GM19099 (cell line): ENCODE measurements around the gene TFB1M.
A peak's percentile ranks its signal among the peaks of the same experiment; 100 is the strongest.

ENCODE experiments used
- POLR2A ChIP-seq: IDR thresholded peaks from 3 replicates; pipeline ENCODE4 v1.6.1; 2011; ENCODE audit warnings: low read depth; ENCODE audit not compliant: insufficient read length; ENCODE audit errors: extremely low read depth

Gene TFB1M

DNA sequence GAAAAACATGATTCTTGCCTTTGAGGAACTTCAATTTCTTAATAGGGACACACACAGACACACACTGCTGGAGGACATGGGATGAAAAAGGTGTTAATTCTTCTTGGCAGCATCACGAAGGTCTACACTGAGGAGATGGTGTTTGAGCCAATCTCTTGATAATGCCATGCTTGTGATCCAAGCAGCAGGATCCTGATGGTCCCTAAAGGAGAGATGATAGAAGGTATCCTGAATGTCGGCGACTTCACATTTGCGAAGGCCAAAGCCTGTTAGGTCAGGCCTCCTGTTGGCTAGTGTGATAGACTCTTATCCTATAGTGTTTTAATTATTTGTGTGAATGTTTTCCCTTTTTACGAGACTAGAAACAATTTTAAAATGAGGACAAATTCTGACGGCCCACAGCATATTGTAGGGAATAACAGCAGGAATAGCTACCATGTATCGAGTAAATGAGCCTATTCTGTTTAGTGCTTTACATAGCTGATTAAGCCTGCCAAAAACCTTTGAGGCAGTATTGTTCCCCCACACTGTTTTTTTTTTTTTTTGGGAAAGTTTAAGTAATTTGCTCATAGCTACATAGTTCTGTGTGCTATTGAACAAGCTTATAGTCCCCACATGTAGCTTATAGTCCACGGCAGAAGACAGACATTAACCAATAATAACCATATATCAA lies 15.3 kb upstream of the TFB1M start:
- no peak for TF ChIP-seq POLR2A

DNA sequence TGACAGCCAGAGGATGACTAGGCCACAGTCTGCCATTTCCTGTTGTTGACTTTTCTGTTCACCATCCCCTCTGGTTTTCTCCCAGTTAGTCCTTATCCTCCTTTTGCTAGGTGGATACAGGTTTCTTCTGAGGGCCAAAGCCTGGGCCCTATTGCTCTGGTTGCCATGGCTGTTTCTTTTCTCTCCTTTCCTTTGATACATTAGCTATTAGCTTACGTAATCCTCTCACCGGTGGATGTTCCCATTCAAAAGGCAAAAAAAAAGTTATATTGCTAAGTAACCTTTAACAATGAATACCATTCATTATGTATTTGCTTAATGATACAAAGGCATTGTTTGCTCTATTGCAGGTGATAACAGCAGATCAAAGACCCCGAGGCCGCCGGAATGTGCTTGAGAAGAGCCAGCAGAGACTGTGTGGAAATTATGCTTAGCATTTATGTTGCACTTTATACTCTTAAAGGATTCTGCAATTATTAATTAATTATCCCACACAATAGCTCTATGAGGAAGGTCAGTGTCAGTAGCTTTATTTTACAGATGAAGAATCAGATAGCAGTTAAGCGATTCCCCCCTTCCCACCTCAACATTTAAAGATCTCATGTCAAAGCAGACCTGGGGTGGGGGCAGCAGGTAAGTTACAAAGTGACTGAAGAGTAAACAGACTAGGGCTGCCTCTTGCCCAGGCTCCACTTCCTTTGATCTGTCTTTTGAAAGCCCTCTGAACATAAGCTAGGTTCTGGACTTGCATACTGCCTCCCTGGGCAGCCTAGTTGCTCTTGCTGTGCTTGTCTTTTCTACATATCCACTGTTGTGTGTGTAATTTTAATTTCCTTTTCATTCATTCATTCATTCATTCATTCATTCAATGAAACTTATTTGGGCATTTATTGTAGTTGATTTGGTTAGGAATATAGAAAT lies 14.5 kb upstream of the TFB1M start:
- no peak for TF ChIP-seq POLR2A

DNA sequence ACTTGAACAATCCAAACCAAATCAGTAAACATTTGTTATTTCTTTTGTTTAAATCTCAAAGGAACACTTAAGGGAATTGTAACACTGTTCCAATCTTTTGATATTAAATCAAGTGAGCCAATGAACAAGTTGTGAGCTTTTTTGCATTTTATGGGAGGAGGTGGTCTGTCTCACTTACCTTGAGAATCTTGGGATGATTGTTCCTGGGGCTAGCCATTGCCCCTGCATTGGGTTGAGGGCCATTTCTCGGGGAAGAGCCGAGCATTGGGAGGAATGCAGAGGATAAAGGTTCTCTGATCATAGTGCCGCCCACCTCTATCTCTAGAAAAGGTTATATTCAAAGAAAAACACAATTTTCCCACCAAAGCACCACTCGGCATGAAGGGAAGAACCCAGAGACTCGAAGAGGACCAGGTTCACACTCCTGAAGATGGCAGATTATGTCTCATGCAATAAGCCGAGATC lies 13.8 kb upstream of the TFB1M start:
- no peak for TF ChIP-seq POLR2A

DNA sequence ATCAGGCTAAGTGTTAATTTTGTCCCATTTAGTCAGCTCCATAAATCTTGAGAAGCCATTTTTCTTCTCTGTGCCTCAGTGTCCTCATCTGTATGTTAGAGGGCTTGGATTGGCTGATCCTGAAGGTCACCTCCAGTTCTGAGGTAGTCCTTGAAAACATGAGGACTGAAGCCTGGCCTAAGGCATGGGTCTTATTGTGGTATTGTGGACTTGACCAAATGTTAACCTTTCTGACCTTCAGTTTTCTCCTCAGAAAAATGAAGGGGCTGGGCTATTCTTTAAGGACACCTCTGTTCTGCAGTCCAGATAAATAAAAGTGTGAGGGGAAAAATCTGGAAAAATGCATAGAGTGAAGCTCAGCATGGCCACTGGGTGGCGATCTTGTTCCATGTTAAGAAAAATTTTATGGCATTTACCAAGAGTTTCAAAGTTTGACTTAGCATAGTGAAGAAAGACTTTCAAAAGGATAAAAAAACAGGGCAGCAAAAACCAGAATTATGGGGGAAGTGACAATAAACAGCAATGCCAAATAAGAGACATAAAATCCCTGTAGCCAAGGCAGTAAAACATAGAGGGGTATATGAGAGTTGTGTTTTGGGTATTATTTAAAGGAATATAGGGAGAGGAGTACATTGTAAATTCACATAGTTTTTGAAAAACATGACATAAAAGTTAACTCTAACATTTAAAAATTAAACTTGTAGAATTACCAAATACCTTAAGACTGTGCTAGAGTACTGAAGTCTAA lies 13.2 kb upstream of the TFB1M start:
- TF ChIP-seq POLR2A, result no peak

DNA sequence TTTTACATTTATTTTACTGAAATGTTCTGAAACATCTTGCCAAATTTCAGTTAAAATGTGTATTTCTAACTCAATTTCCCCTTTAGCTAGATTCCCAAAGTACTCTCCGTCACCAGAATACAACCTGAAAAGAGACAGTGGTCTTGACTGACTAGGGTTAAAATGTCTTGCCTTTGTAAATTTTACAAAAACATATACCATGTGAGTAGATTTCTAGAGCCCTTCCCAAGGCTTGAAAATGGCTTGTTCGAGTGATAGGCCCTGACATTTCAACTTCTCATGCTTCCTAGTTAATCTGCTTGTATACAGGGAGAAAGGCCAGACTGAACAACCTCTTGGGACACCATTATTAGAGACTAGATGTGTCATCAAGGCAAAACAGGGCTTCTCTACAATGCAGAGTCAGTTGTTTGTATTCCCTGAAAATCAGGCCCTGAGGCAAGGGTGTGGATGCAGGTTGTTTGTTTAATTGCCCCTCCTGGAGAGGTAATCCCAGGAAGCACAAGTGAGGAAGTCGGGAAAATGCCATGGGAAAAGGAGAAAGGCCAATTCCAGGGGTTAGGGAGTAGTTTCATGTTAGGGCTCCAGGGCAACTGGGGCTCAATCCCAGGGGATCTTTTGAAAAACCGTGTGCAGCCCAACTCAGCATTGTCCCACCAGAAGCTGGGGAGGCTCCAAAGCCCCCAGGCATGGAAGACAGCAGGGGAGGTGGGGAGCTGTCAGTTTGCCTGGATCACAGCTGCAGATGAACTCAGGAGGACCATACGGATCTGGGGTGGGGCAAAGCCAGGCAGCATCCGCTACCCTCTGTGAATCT lies 11.6 kb upstream of the TFB1M start:
- TF ChIP-seq POLR2A, result no peak

DNA sequence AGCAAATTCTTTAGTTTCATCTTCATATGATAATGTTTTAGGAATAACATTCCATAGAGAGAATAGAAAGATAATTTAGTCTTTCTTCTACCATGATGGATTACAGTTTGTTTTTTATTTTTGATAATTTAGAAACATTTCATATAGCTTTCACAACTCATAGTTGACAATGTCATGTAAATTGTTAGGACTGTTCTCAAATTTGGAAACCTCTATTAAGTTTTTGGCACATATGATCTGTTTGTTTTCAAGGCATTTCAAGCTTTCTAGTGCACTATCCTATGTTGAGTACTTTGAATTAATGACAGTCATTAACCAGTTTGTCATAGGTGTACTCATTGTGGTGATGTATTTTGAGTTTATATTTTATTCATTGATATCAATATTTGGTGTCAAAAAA lies 10.7 kb upstream of the TFB1M start:
- no peak for TF ChIP-seq POLR2A

DNA sequence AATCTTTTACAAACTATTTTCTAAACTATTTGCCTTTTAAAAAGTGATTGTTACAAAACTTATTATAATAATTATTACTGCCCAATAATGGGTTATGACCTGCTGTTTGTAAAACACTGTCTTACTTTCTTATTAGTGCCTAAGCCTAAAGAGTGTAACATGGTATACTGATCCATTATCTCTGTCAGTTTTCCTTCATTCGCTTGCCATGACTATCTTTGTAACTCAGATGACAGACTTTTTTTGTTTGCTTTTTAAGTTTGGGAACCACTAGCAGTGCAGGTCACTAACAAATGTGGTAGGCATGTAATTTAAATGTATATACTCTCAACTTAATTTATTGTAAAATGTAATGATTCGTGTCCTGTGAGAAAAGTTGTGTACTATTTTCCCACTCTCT lies 9.9 kb upstream of the TFB1M start:
- no peak for TF ChIP-seq POLR2A

DNA sequence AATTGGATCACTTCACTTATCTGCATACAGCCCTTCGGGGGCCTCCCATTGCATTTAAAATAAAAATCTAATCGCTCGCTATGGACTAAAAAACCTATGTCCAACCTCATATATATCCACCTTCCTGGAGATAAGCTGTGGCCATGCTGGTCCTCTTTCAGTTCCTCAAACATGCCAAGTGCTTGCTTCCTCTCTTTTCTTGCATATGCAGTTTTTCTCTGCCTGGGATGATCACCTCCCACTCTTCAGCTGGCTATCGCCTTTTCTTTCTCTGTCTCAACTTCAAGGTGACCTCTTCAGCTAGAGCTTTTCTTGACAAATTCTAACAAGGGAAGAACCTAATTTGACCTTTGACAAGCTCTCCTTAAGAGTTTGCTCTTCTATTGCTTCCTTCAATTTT lies 5.6 kb upstream of the TFB1M start:
- TF ChIP-seq POLR2A, result no peak

DNA sequence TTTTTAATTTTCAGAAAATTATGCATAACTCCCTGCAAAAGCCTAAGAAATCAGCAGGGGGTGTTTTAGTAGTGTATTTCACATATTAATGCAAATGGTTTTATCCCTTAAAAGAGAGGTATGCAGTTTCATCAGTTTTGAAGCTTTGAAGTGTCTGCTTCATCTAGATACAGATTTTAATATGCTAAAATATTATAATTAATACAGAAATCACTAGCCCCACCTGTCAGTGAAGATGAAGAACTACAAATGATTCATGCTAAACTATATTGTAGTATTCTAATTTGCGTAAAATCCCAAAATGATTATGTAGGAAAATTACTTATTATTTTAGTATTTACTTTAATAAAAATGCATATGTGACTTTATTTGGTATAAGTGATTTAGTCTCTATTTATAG lies 2.9 kb upstream of the TFB1M start:
- no peak for TF ChIP-seq POLR2A

DNA sequence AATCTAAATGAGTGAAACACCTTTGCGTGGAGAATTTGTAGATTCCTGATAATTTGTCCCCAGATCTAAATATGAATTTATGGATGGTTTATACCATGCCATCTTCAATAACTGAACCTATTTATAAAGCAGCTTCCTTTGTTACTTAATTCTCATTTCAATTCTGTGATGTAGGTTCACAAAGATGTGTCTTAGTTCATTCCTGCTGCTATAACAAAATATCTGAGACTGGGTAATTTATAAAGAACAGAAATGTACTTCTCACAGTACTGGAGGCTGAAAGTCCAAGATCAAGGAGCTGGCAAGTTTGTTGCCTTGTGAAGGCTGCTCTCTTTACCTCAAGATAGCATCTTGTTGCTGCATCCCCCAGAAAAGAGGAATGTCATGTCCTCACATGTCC lies 2.1 kb upstream of the TFB1M start:
- no peak for TF ChIP-seq POLR2A

DNA sequence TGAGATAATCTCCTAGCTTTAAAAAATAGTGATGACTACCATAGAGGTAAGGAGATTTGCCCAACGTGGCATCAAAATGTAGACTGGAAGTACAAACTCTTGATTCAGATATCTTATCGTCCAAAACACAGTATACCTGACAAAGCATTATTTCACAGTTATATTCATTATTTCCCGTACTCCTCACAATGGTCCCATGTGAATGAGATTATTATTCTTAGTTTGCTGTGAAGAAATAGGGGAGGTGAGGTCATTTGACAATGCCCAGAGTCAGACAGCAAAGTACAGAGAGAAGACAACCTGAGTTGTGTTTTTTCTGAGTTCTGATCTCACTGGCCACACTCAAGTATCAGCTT lies 1.2 kb upstream of the TFB1M start:
- TF ChIP-seq POLR2A, result no peak

DNA sequence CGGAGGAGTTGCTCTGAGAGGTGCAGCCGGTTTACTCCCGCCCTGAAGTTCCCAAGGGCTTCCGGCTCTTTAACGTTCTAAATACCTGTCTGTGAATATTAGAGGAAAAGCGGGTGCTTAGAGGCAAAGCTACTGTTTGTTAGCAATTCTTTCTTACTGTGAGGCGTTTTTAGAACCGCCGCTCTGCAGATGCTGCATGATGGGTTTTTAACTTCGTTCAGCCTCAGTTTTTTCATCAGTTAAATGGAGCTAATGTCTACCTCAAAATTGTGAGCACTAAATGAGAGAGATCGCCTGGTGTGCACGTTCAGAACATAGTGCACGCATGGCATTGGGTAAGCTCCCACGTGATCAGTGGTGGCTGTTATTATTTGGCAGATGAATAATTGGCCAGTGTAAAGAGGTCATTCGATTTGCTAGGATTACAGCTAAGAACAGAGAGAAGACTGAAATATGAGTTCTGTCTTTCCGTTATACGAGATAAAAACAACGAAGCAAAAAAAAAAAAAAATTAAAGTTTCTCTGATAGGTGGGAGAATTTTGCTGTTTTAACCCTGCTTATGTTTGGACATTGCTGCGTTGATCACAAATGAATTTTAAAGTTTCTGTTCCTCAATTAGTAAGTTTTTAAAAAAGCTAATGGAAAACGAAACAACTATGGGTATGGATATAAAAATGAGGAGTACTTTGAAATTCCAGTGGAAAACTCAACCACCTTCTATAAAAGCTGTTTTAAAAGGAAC lies 660 bp upstream of the TFB1M start:
- peak; percentile 54 for TF ChIP-seq POLR2A

DNA sequence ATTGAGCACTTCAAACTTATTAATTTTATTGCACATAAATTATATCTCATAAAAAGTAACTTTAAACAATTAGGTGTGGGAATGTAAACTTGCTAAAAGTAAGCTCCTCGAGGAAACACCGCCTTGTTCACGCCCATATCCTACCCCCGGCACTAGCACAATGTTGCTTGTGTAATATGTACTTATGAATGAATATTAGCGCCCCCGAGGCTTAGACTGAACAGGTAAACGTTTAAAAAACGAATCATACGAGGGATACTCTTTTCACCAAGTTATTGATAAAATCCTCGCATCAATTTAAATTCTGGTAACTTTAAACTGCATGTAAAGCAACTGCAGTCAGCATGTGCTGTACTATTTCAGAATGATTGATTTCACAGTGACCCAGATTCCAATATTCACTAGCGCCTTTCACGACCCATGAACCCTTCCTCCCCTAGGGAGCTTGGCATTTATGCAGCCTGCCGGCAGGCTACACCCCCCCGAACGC lies 637 bp downstream of the TFB1M start:
- no peak for TF ChIP-seq POLR2A

DNA sequence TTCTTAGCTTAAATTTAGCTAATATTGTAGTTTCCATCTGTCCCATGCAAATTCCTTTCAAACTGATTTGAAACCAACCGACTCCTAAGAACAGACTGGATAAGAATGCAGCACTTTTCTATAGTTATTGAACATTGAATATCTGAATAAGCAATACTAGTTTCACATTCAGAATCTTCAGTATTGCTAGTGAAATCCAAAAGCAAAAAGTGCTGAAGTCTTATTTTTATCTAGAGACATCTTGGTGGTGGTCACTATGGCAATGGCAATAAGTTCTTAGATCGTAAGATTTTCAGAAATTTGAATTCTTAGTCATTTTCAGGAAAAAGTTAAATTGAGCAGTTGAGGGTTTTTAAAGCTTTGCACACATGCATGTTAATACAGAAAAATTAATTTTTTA lies 2.7 kb downstream of the TFB1M start:
- no peak for TF ChIP-seq POLR2A
